ENCODE results near the gene GATA2.

Gene GATA2

GRCh38 chr3:128473737-128474136 is 19.3 kb downstream of the GATA2 start:
- DNase-seq (ENCODE audit: low read depth in 2 of 2), result no peak

GRCh38 chr3:128473180-128473519 is 19.9 kb downstream of the GATA2 start:
- no peak for DNase-seq (ENCODE audit: low read depth in 2 of 2)

GRCh38 chr3:128472449-128473179 is 20.4 kb downstream of the GATA2 start:
- no peak for DNase-seq (ENCODE audit: low read depth in 2 of 2)

- DNase-seq (ENCODE audit: low read depth in 2 of 2), result no peak
Observed at GRCh38 chr3:128471720-128472119, 21.3 kb downstream of the GATA2 start.

- DNase-seq (ENCODE audit: low read depth in 2 of 2), result no peak
Observed at GRCh38 chr3:128471110-128471509, 21.9 kb downstream of the GATA2 start.

- DNase-seq (ENCODE audit: low read depth in 2 of 2), result no peak
Observed at GRCh38 chr3:128470134-128470899, 22.7 kb downstream of the GATA2 start.

- DNase-seq (ENCODE audit: low read depth in 2 of 2), result no peak
Observed at GRCh38 chr3:128469556-128469955, 23.4 kb downstream of the GATA2 start.

GRCh38 chr3:128468791-128469527 is 24.0 kb downstream of the GATA2 start:
- DNase-seq (ENCODE audit: low read depth in 2 of 2), result no peak

GRCh38 chr3:128468285-128468790 is 24.7 kb downstream of the GATA2 start:
- no peak for DNase-seq (ENCODE audit: low read depth in 2 of 2)

GRCh38 chr3:128466840-128467541 is 26.0 kb downstream of the GATA2 start, which contains the start of gene DNAJB8:
TSS of gene DNAJB8 (minus strand) at chr3:128466890. CDS start at chr3:128463245, 3,645 bp downstream.
- DNase-seq (ENCODE audit: low read depth in 2 of 2), result no peak

- no peak for DNase-seq (ENCODE audit: low read depth in 2 of 2)
Observed at GRCh38 chr3:128464702-128465101, 28.3 kb downstream of the GATA2 start.

GRCh38 chr3:128464188-128464587 is 28.8 kb downstream of the GATA2 start:
- no peak for DNase-seq (ENCODE audit: low read depth in 2 of 2)

- DNase-seq (ENCODE audit: low read depth in 2 of 2), result no peak
Observed at GRCh38 chr3:128463771-128464170, 29.2 kb downstream of the GATA2 start.

- DNase-seq (ENCODE audit: low read depth in 2 of 2), result no peak
Observed at GRCh38 chr3:128463354-128463753, 29.6 kb downstream of the GATA2 start.

- DNase-seq (ENCODE audit: low read depth in 2 of 2), result no peak
Observed at GRCh38 chr3:128462931-128463330, 30.1 kb downstream of the GATA2 start.

GRCh38 chr3:128462341-128462910 is 30.6 kb downstream of the GATA2 start:
- DNase-seq (ENCODE audit: low read depth in 2 of 2), result no peak

GRCh38 chr3:128461731-128462130 is 31.3 kb downstream of the GATA2 start:
- no peak for DNase-seq (ENCODE audit: low read depth in 2 of 2)

- no peak for DNase-seq (ENCODE audit: low read depth in 2 of 2)
Observed at GRCh38 chr3:128459461-128459820, 33.6 kb downstream of the GATA2 start.

GRCh38 chr3:128458746-128459460 is 34.1 kb downstream of the GATA2 start:
- DNase-seq (ENCODE audit: low read depth in 2 of 2), result no peak

- DNase-seq (ENCODE audit: low read depth in 2 of 2), result no peak
Observed at GRCh38 chr3:128457937-128458336, 35.1 kb downstream of the GATA2 start.
